ENCODE results near the gene HHIPL1. TPM values are rescaled to one million over a fixed set of nuclear protein-coding genes. Genes with fewer than 3 reads are reported as not detected.

The HHIPL1 gene
- total and polyA plus RNA-seq, 2 donors (not counting 3 experiments of a cell fraction or from before 2014, with no cell fraction given), result 1.3 to 2.1 TPM

- Histone ChIP-seq H3K4me3 (replicated peaks in 1 of 3; ENCODE audit: insufficient read depth in 1 of 3, low read depth in 1 of 3, low read length in 3 of 3) (no peak overlapping the region), H3K27me3 (ENCODE audit: control insufficient read depth in 2 of 2, insufficient read depth in 2 of 2, low read length in 2 of 2) (no peaks in the 10 kb centered on the region), H3K9me1 (replicated peaks; ENCODE audit: control insufficient read depth, extremely low read depth, insufficient read depth, low read length) (no peaks in the 10 kb centered on the region), H3K36me3 (ENCODE audit: control insufficient read depth in 2 of 2, extremely low read depth in 1 of 2, insufficient read depth in 2 of 2, low read length in 2 of 2) (no peaks in the 10 kb centered on the region), H3K9me3 (replicated peaks; ENCODE audit: control insufficient read depth, insufficient read depth, low read length) (no peaks in the 10 kb centered on the region), H4K20me1 (replicated peaks; ENCODE audit: control insufficient read depth, extremely low read depth, insufficient read depth, low read length) (no peaks in the 10 kb centered on the region), H3K79me2 (ENCODE audit: control insufficient read depth, insufficient read depth, low read length) (no peaks in the 10 kb centered on the region), H3K4me2 (ENCODE audit: insufficient read depth, low read length) (no peak overlapping the region), H2AFZ (ENCODE audit: low read depth, low read length) (no peak overlapping the region), H3K27ac (ENCODE audit: insufficient read depth, low read depth, low read length) (no peak overlapping the region), H3K4me1 (ENCODE audit: control insufficient read depth, extremely low read depth, insufficient read depth, low read length) (no peaks in the 10 kb centered on the region), H3K9ac (replicated peaks; ENCODE audit: extremely low read depth, insufficient read depth, low read length) (no peak overlapping the region)
- dilution Hi-C loops (cut with MboI; ENCODE audit: extremely low pct_ligation_motif_present, low sequenced_read_pairs) (no loop called here), intact Hi-C loops (cut with micrococcal nuclease) (no loop called here)
- FAIRE-seq (no peak), DNase-seq (ENCODE audit: low read depth, low spot score) (no peak)
- no peak for TF ChIP-seq POLR2AphosphoS5 (IDR thresholded peaks at IDR 0.05; ENCODE audit: insufficient read depth, low read depth, low read length)
- no peak for TF ChIP-seq JUN (IDR thresholded peaks at IDR 0.05; ENCODE audit: borderline replicate concordance, insufficient read depth, insufficient read length, low read depth)
- TF ChIP-seq MAX (IDR thresholded peaks at IDR 0.05; ENCODE audit: insufficient read depth, insufficient read length), result no peak
- no peak for TF ChIP-seq EZH2 (IDR thresholded peaks at IDR 0.05; ENCODE audit: borderline replicate concordance, low read depth, low read length, severe bottlenecking)
- TF ChIP-seq CTCF (IDR thresholded peaks at IDR 0.05; ENCODE audit: extremely low read depth in 1 of 2, insufficient read depth in 1 of 2, low read depth in 1 of 2, low read length in 2 of 2), result no peak
- TF ChIP-seq GATA2 (IDR thresholded peaks at IDR 0.05; ENCODE audit: insufficient read depth, insufficient read length, low read depth, low read length), result no peak
- no peak for TF ChIP-seq POLR2A (IDR thresholded peaks at IDR 0.05; ENCODE audit: low read depth, low read length)
- TF ChIP-seq FOS (IDR thresholded peaks at IDR 0.05; ENCODE audit: borderline replicate concordance, insufficient read depth, low read length), result no peak
- TF ChIP-seq MYC (IDR thresholded peaks at IDR 0.05; ENCODE audit: low read depth, low read length), result no peak
- no TSS peak for BruUV-seq (replicated peaks)
- ChIA-PET POLR2A (no interaction called here), CTCF (no interaction called here)
Measured at GRCh38 chr14:99703381-99703780, 58.5 kb downstream of the HHIPL1 start.

Data from endothelial cell of umbilical vein (primary cell).